ENCODE results near the gene EHMT1.

DNA sequence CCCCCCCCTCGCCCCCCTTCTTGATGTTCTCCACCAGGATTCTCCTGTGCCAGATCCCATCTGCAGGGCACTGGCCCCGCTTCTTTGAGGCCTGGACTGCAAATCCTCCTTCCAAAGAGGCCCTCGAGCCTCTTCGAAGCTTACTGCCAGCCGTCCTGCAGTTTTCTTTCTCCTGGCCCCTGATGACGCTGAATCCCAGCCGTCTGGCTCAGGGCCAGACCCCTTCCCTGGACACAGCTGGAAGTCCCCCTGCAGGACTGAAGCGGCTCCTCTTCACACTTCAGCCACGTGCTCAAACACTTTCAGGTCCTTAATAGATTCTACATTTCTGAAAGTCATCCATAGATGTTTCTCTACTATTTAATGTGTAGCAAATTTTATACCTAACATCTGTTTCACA is 121.5 kb downstream of the EHMT1 start:
- TF ChIP-seq, protein P1, sequence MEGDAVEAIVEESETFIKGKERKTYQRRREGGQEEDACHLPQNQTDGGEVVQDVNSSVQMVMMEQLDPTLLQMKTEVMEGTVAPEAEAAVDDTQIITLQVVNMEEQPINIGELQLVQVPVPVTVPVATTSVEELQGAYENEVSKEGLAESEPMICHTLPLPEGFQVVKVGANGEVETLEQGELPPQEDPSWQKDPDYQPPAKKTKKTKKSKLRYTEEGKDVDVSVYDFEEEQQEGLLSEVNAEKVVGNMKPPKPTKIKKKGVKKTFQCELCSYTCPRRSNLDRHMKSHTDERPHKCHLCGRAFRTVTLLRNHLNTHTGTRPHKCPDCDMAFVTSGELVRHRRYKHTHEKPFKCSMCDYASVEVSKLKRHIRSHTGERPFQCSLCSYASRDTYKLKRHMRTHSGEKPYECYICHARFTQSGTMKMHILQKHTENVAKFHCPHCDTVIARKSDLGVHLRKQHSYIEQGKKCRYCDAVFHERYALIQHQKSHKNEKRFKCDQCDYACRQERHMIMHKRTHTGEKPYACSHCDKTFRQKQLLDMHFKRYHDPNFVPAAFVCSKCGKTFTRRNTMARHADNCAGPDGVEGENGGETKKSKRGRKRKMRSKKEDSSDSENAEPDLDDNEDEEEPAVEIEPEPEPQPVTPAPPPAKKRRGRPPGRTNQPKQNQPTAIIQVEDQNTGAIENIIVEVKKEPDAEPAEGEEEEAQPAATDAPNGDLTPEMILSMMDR (IDR thresholded peaks at IDR 0.05), result peak in 1 of 3 experiments; percentile 16
- TF ChIP-seq POLR2AphosphoS5 (IDR thresholded peaks at IDR 0.05), result no peak
- TF ChIP-seq POLR2A (IDR thresholded peaks at IDR 0.05; ENCODE audit: low read depth), result no peak

Measured in esophagus muscularis mucosa (tissue), 3 donors.